ENCODE data around the gene CCDC9B. TPM values are rescaled to one million over a fixed set of nuclear protein-coding genes. Genes with fewer than 3 reads are reported as not detected.
A peak's percentile ranks its signal among the peaks of the same experiment; 100 is the strongest.

CCDC9B gene
- polyA plus RNA-seq, 1 of the 3 experiments (the other 2 are of a cell fraction) = 13.7 TPM

DNA sequence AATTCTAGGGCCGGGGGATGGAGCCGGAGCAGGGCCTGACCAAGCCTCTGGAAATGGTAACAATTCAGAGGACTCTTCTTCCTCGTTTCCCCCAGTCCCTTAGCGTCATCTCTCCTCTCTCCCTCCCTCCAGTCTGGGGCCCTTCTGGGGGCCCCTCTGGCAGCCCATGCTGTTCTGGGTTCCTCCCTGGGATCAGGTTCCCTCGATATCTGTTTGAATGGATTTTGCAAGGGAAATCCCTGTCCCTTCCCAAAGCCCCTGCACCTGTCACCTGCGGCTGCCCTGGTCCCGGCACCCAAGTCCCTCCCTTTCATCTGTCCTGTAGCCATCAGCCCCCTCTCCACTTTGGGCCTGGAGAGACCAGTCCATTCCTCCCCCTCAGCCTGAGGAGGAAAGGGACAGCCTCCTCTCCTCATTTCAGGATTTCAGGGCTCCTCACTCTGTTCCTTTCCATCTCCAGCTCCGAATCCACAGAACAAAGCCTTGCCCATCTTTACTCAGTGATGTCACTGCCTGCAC lies 31.3 kb downstream of the CCDC9B start:
- Histone ChIP-seq H4K20me1 (ENCODE audit: insufficient read depth) (no peaks in the 10 kb centered on the region), H2AFZ (ENCODE audit: low read depth) (no peak overlapping the region), H3K79me2 (ENCODE audit: insufficient read depth) (no peaks in the 10 kb centered on the region), H3K9me2 (no peaks in the 10 kb centered on the region), H3K4me2 (no peak overlapping the region), H3K4me3 (ENCODE audit: low read depth in 2 of 2, low read length in 1 of 2) (no peak overlapping the region), H3K36me3 (replicated peaks in 1 of 2; ENCODE audit: control insufficient read depth in 1 of 2, insufficient read depth in 2 of 2, low read length in 1 of 2) (no peaks in the 10 kb centered on the region), H3K27ac (ENCODE audit: low read depth in 2 of 2, low read length in 1 of 2) (no peak overlapping the region), H3K4me1 (ENCODE audit: control insufficient read depth in 1 of 2, insufficient read depth in 2 of 2, low read depth in 1 of 2, low read length in 1 of 2) (peaks cover 7 to 10% of the 10 kb centered on the region in 2 experiments; a peak in 3 of 4 replicates), H3K9ac (no peak overlapping the region), H3K27me3 (ENCODE audit: insufficient read depth) (no peaks in the 10 kb centered on the region; the same call in 1 of the 2 replicates), H3F3A (replicated peaks; ENCODE audit: insufficient read depth) (peaks cover 1% of the 10 kb centered on the region), H3K9me3 (no peaks in the 10 kb centered on the region)
- WGBS (ENCODE audit: low lambda C conversion rate) = 89% methylated on average over 8 of the region's 8 CpGs
- TF ChIP-seq YY1 (IDR thresholded peaks at IDR 0.05; ENCODE audit: low read depth) (no peak), RXRA (IDR thresholded peaks at IDR 0.05; ENCODE audit: borderline replicate concordance, low read depth) (no peak)
- ChIA-PET CTCF (interaction anchor here (0.5 to 70.6 kb wide), 32 partner anchors 5 to 512 kb away, joined by 3 to 2194 read pairs (median 4); partner anchors contain the start of genes ANKRD63, BMF, CCDC9B and DISP2), POLR2A (interaction anchor here (0.9 kb wide), 1 partner anchor 30 kb away, joined by 4 read pairs; no protein-coding TSS in a partner anchor)
- no peak for DNase-seq

DNA sequence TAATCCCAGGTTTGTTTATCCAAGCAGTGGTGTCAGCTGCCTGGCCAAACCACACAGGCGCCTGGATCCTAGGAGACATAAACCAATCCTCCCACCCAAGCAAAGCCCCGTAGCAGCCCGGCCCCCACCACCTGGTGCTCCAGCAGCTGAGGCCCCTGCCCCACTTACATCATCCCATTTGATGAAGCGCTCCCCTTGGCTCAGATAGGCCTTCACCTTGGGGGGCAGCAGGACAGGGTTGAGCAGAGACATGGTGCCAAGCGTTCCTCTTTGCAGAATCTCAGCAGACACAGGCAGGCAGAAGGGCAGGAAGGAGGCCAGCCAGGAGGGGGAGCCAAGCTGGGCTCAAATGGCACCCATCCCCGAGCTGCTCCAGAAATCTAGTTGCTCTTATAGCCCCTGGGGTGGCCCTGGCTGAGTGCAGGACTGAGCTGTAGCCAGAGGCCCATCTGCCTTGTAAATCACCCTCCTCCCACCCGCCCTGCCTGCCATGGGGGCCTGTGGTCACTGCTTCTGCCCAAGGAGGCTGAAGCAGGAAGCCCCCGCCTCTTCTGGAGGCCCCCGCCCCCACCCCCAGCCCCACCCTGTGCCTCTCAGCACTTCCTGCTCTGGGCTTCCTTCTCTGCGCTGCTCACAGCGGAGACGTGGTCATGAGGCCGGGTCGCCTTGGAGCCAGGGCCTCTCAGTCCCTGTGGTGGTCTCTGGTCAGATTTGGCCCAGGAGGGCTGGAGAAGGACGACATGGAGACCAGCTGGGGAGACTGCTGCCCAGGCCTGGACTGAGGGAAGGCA lies 33.1 kb downstream of the CCDC9B start, which contains the start of gene PLCB2:
Gene PLCB2 (minus strand): TSS at position 515 of the 791 bp plus-strand sequence. CDS start 263 bp downstream, at position 252.
- no peaks in the 10 kb centered on the region for H3K9me3 ChIP-seq
- no peak for DNase-seq
- no peak within 1 kb of the TSS for H3K27ac ChIP-seq (ENCODE audit: low read depth in 2 of 2, low read length in 1 of 2)
- no peaks in the 10 kb centered on the region for H3K36me3 ChIP-seq (replicated peaks in 1 of 2; ENCODE audit: control insufficient read depth in 1 of 2, insufficient read depth in 2 of 2, low read length in 1 of 2)
- H3K4me1 ChIP-seq (ENCODE audit: control insufficient read depth in 1 of 2, insufficient read depth in 2 of 2, low read depth in 1 of 2, low read length in 1 of 2) = peaks cover 0 to 11% of the 10 kb centered on the region in 2 experiments; a peak in 1 of 4 replicates
- H3F3A ChIP-seq (replicated peaks; ENCODE audit: insufficient read depth) = no peaks in the 10 kb centered on the region
- TF ChIP-seq, protein P1, sequence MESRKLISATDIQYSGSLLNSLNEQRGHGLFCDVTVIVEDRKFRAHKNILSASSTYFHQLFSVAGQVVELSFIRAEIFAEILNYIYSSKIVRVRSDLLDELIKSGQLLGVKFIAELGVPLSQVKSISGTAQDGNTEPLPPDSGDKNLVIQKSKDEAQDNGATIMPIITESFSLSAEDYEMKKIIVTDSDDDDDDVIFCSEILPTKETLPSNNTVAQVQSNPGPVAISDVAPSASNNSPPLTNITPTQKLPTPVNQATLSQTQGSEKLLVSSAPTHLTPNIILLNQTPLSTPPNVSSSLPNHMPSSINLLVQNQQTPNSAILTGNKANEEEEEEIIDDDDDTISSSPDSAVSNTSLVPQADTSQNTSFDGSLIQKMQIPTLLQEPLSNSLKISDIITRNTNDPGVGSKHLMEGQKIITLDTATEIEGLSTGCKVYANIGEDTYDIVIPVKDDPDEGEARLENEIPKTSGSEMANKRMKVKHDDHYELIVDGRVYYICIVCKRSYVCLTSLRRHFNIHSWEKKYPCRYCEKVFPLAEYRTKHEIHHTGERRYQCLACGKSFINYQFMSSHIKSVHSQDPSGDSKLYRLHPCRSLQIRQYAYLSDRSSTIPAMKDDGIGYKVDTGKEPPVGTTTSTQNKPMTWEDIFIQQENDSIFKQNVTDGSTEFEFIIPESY (IDR thresholded peaks at IDR 0.05; ENCODE audit: borderline replicate concordance, low read depth) = no peak
- TF ChIP-seq SMC3 (IDR thresholded peaks at IDR 0.05; ENCODE audit: low read depth, low read length) (no peak), RFX5 (IDR thresholded peaks at IDR 0.05; ENCODE audit: low read length) (no peak), MXI1 (IDR thresholded peaks at IDR 0.05; ENCODE audit: low read depth, low read length) (no peak), SIN3A (IDR thresholded peaks at IDR 0.05; ENCODE audit: borderline replicate concordance, low read depth, low read length) (no peak)
- TF ChIP-seq, protein P2, sequence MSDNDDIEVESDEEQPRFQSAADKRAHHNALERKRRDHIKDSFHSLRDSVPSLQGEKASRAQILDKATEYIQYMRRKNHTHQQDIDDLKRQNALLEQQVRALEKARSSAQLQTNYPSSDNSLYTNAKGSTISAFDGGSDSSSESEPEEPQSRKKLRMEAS (IDR thresholded peaks at IDR 0.05; ENCODE audit: low read depth) = no peak
- TF ChIP-seq, protein P3, sequence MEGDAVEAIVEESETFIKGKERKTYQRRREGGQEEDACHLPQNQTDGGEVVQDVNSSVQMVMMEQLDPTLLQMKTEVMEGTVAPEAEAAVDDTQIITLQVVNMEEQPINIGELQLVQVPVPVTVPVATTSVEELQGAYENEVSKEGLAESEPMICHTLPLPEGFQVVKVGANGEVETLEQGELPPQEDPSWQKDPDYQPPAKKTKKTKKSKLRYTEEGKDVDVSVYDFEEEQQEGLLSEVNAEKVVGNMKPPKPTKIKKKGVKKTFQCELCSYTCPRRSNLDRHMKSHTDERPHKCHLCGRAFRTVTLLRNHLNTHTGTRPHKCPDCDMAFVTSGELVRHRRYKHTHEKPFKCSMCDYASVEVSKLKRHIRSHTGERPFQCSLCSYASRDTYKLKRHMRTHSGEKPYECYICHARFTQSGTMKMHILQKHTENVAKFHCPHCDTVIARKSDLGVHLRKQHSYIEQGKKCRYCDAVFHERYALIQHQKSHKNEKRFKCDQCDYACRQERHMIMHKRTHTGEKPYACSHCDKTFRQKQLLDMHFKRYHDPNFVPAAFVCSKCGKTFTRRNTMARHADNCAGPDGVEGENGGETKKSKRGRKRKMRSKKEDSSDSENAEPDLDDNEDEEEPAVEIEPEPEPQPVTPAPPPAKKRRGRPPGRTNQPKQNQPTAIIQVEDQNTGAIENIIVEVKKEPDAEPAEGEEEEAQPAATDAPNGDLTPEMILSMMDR (IDR thresholded peaks at IDR 0.05) = peak; percentile 26; the same call in 1 of the 2 replicates
- TF ChIP-seq, protein P4, sequence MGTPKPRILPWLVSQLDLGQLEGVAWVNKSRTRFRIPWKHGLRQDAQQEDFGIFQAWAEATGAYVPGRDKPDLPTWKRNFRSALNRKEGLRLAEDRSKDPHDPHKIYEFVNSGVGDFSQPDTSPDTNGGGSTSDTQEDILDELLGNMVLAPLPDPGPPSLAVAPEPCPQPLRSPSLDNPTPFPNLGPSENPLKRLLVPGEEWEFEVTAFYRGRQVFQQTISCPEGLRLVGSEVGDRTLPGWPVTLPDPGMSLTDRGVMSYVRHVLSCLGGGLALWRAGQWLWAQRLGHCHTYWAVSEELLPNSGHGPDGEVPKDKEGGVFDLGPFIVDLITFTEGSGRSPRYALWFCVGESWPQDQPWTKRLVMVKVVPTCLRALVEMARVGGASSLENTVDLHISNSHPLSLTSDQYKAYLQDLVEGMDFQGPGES (IDR thresholded peaks at IDR 0.05; ENCODE audit: low read depth, low read length) = no peak
- H3K4me2 ChIP-seq = no peak within 1 kb of the TSS
- H4K20me1 ChIP-seq (ENCODE audit: insufficient read depth) = no peaks in the 10 kb centered on the region
- H3K9ac ChIP-seq = no peak within 1 kb of the TSS
- H2AFZ ChIP-seq (ENCODE audit: low read depth) = no peak within 1 kb of the TSS
- no peaks in the 10 kb centered on the region for H3K9me2 ChIP-seq
- no peak within 1 kb of the TSS for H3K4me3 ChIP-seq (ENCODE audit: low read depth in 2 of 2, low read length in 1 of 2)
- no peaks in the 10 kb centered on the region; the same call in 1 of the 2 replicates for H3K27me3 ChIP-seq (ENCODE audit: insufficient read depth)
- CTCF ChIA-PET = interaction anchor here (1.1 to 70.6 kb wide), 9 partner anchors 7 to 262 kb away, joined by 3 to 2194 read pairs (median 8); partner anchors contain the start of genes ANKRD63, CCDC9B, DISP2 and INAFM2
- WGBS (ENCODE audit: low lambda C conversion rate) = 84% methylated on average over 7 of the region's 15 CpGs
- H3K79me2 ChIP-seq (ENCODE audit: insufficient read depth) = no peaks in the 10 kb centered on the region
- POLR2A ChIA-PET = no interaction called here

Data from SK-N-SH (cell line).